Activated CD8-positive, alpha-beta memory T cell treated with anti-CD3 and anti-CD28 coated beads, Interleukin-2, amount 10 ng/mL, durations not matched to agents 7 days and 5 days (primary cell): ENCODE measurements around the gene LRCH4. TPM values are rescaled to one million over a fixed set of nuclear protein-coding genes. Genes with fewer than 3 reads are reported as not detected.
"Not testable (repeated sequence)": the region's sequence is repeated elsewhere in the genome, so short reads cannot be mapped to it uniquely, and the experiment has no call there.

Experiments
- ATAC-seq: fragments of 150-1000 bp; cut with Tn5 transposase; one replicate; pipeline ENCODE4 v1.10.0; 2021; ENCODE audit warnings: moderate library complexity
- CTCF ChIA-PET: fragments of 350-600 bp; sonication (Branson Sonifier 250); formaldehyde crosslinking; loops from one replicate; lab custom pipeline; 2021; ENCODE audit warnings: antibody characterized with exemption; lab: Charles Lee
- DNase-seq: peaks from one replicate; pipeline ENCODE4 v3.0.0-alpha.2; 2020
- H3K27ac Mint-ChIP-seq: one replicate; pipeline ENCODE4 v1.8.0; 2021; ENCODE audit warnings: mild to moderate bottlenecking, mixed read lengths
- H3K27me3 Mint-ChIP-seq: one replicate; pipeline ENCODE4 v1.8.0; 2021; ENCODE audit warnings: mixed read lengths
- H3K36me3 Mint-ChIP-seq: one replicate; pipeline ENCODE4 v1.8.0; 2021; ENCODE audit warnings: mild to moderate bottlenecking, mixed read lengths
- H3K4me1 Mint-ChIP-seq: one replicate; pipeline ENCODE4 v1.8.0; 2021; ENCODE audit warnings: mixed read lengths
- H3K4me3 Mint-ChIP-seq: one replicate; pipeline ENCODE4 v1.8.0; 2021; ENCODE audit warnings: mild to moderate bottlenecking, moderate library complexity, mixed read lengths
- H3K9me3 Mint-ChIP-seq: one replicate; pipeline ENCODE4 v1.8.0; 2022; ENCODE audit warnings: low read depth, mixed read lengths
- total RNA-seq, 2 experiments: library from RNA; stranded (reverse); gene quantifications; one replicate each; pipeline ENCODE4 v1.2.3, GENCODE V29; 2021

The LRCH4 gene
- total RNA-seq, 2 experiments from 2014 or later, result 155 to 178 TPM

- CTCF ChIA-PET, result interaction anchor here (1.0 to 11.5 kb wide), 11 partner anchors 10 to 98 kb away, joined by 3 to 158 read pairs (median 9); partner anchors contain the start of genes AGFG2, FBXO24, LRCH4 and TSC22D4
- ATAC-seq, result not testable (repeated sequence)
- H3K4me3 Mint-ChIP-seq, result peak overlapping the region; percentile 38
Observed at GRCh38 chr7:100548446-100548845, 37.5 kb downstream of the LRCH4 start.

GRCh38 chr7:100547872-100548271 lies 38.1 kb downstream of the LRCH4 start:
- peak overlapping the region; percentile 95 for H3K27ac Mint-ChIP-seq
- H3K36me3 Mint-ChIP-seq, result peaks cover 26% of the 10 kb centered on the region
- CTCF ChIA-PET, result interaction anchor here (0.9 to 11.5 kb wide), 7 partner anchors 11 to 73 kb away, joined by 3 to 158 read pairs (median 5); partner anchors contain the start of genes FBXO24 and LRCH4
- no peaks in the 10 kb centered on the region for H3K27me3 Mint-ChIP-seq
- ATAC-seq (no peak), DNase-seq (no peak)
- H3K4me3 Mint-ChIP-seq, result peak overlapping the region; percentile 38
- H3K9me3 Mint-ChIP-seq, result no peaks in the 10 kb centered on the region
- H3K4me1 Mint-ChIP-seq, result peaks cover 79% of the 10 kb centered on the region

More at GRCh38 chr7:100548446-100548845, 37.5 kb downstream of the LRCH4 start:
- H3K9me3 Mint-ChIP-seq, H3K27me3 Mint-ChIP-seq, DNase-seq: not testable (repeated sequence)
- Mint-ChIP-seq H3K36me3 (peaks cover 28% of the 10 kb centered on the region), H3K4me1 (peaks cover 75% of the 10 kb centered on the region), H3K27ac (peak overlapping the region; percentile 95)

- H3K9me3 Mint-ChIP-seq, result no peaks in the 10 kb centered on the region
- DNase-seq (no peak), ATAC-seq (peak; percentile 5)
- CTCF ChIA-PET, result interaction anchor here (0.6 to 11.5 kb wide), 12 partner anchors 9 to 597 kb away, joined by 3 to 158 read pairs (median 5); partner anchors contain the start of genes FBXO24, LRCH4 and SLC12A9
- no peaks in the 10 kb centered on the region for H3K27me3 Mint-ChIP-seq
- peaks cover 22% of the 10 kb centered on the region for H3K36me3 Mint-ChIP-seq
- H3K27ac Mint-ChIP-seq, result peak overlapping the region; percentile 95
- H3K4me3 Mint-ChIP-seq, result peak overlapping the region; percentile 99
- peaks cover 83% of the 10 kb centered on the region for H3K4me1 Mint-ChIP-seq
Observed at GRCh38 chr7:100546926-100547800, 38.8 kb downstream of the LRCH4 start.

GRCh38 chr7:100546129-100546925 lies 39.6 kb downstream of the LRCH4 start:
- Mint-ChIP-seq H3K27ac (peak overlapping the region; percentile 95), H3K27me3 (no peaks in the 10 kb centered on the region), H3K36me3 (peaks cover 21% of the 10 kb centered on the region), H3K9me3 (no peaks in the 10 kb centered on the region), H3K4me1 (peaks cover 91% of the 10 kb centered on the region), H3K4me3 (peak overlapping the region; percentile 99)
- peak; percentile 51 for ATAC-seq
- peak; percentile 59 for DNase-seq
- CTCF ChIA-PET, result interaction anchor here (0.6 to 11.5 kb wide), 9 partner anchors 8 to 806 kb away, joined by 3 to 158 read pairs (median 5); partner anchors contain the start of genes FBXO24 and SLC12A9

- peak overlapping the region; percentile 99 for H3K4me3 Mint-ChIP-seq
- no peaks in the 10 kb centered on the region for H3K27me3 Mint-ChIP-seq
- DNase-seq, result peak; percentile 81
- peaks cover 97% of the 10 kb centered on the region for H3K4me1 Mint-ChIP-seq
- H3K36me3 Mint-ChIP-seq, result peaks cover 21% of the 10 kb centered on the region
- H3K27ac Mint-ChIP-seq, result peak overlapping the region; percentile 95
- CTCF ChIA-PET, result interaction anchor here (0.6 to 11.5 kb wide), 12 partner anchors 8 to 807 kb away, joined by 3 to 158 read pairs (median 5); partner anchors contain the start of genes FBXO24 and SLC12A9
- ATAC-seq, result peak; percentile 67
- no peaks in the 10 kb centered on the region for H3K9me3 Mint-ChIP-seq
Observed at GRCh38 chr7:100545360-100546128, 40.4 kb downstream of the LRCH4 start.

- ATAC-seq (no peak), DNase-seq (no peak)
- CTCF ChIA-PET, result interaction anchor here (0.6 to 11.5 kb wide), 9 partner anchors 12 to 88 kb away, joined by 3 to 158 read pairs (median 5); partner anchors contain the start of gene FBXO24
- Mint-ChIP-seq H3K4me3 (peak overlapping the region; percentile 99), H3K4me1 (peaks cover 96% of the 10 kb centered on the region), H3K36me3 (peaks cover 18% of the 10 kb centered on the region), H3K9me3 (no peaks in the 10 kb centered on the region), H3K27me3 (no peaks in the 10 kb centered on the region), H3K27ac (peak overlapping the region; percentile 95)
Observed at GRCh38 chr7:100544967-100545359, 41.0 kb downstream of the LRCH4 start.

- Mint-ChIP-seq H3K27me3 (no peaks in the 10 kb centered on the region), H3K4me3 (peak overlapping the region; percentile 99), H3K36me3 (peaks cover 15% of the 10 kb centered on the region), H3K9me3 (no peaks in the 10 kb centered on the region), H3K27ac (peak overlapping the region; percentile 95), H3K4me1 (peaks cover 93% of the 10 kb centered on the region)
- no peak for DNase-seq
- no peak for ATAC-seq
- CTCF ChIA-PET, result interaction anchor here (1.6 to 11.5 kb wide), 5 partner anchors 14 to 75 kb away, joined by 5 to 158 read pairs (median 18); partner anchors contain the start of gene TSC22D4
Observed at GRCh38 chr7:100544386-100544785, 41.5 kb downstream of the LRCH4 start.

- ATAC-seq (no peak), DNase-seq (no peak)
- H3K4me3 Mint-ChIP-seq, result peak overlapping the region; percentile 99
- H3K36me3 Mint-ChIP-seq, result peaks cover 12% of the 10 kb centered on the region
- H3K4me1 Mint-ChIP-seq, result peaks cover 86% of the 10 kb centered on the region
- H3K27me3 Mint-ChIP-seq, result no peaks in the 10 kb centered on the region
- H3K27ac Mint-ChIP-seq, result peak overlapping the region; percentile 95
- CTCF ChIA-PET, result interaction anchor here (1.7 to 11.5 kb wide), 4 partner anchors 10 to 74 kb away, joined by 3 to 158 read pairs (median 16); partner anchors contain the start of gene TSC22D4
- H3K9me3 Mint-ChIP-seq, result no peaks in the 10 kb centered on the region
Observed at GRCh38 chr7:100543586-100543985, 42.3 kb downstream of the LRCH4 start.

GRCh38 chr7:100541309-100541708 lies 44.6 kb downstream of the LRCH4 start:
- not testable (repeated sequence) for H3K36me3 Mint-ChIP-seq, ATAC-seq, H3K9me3 Mint-ChIP-seq, H3K27me3 Mint-ChIP-seq, DNase-seq
- Mint-ChIP-seq H3K4me1 (peaks cover 69% of the 10 kb centered on the region), H3K27ac (peak overlapping the region; percentile 95), H3K4me3 (peak overlapping the region; percentile 99)
- CTCF ChIA-PET, result interaction anchor here (0.7 to 11.5 kb wide), 9 partner anchors 11 to 98 kb away, joined by 3 to 158 read pairs (median 4); partner anchors contain the start of gene TSC22D4

GRCh38 chr7:100540073-100540723 lies 45.7 kb downstream of the LRCH4 start:
- Mint-ChIP-seq H3K27me3 (no peaks in the 10 kb centered on the region), H3K36me3 (peaks cover 10% of the 10 kb centered on the region), H3K4me1 (peaks cover 59% of the 10 kb centered on the region), H3K9me3 (no peaks in the 10 kb centered on the region), H3K4me3 (peak overlapping the region; percentile 99), H3K27ac (peak overlapping the region; percentile 89)
- ATAC-seq (no peak), DNase-seq (no peak)
- CTCF ChIA-PET, result interaction anchor here (1.5 to 3.4 kb wide), 4 partner anchors 20 to 165 kb away, joined by 4 to 25 read pairs (median 6); partner anchors contain the start of gene POP7

GRCh38 chr7:100539436-100540006 lies 46.4 kb downstream of the LRCH4 start:
- Mint-ChIP-seq H3K4me3 (peak overlapping the region; percentile 99), H3K9me3 (no peaks in the 10 kb centered on the region), H3K27ac (peak overlapping the region; percentile 91), H3K36me3 (peaks cover 10% of the 10 kb centered on the region), H3K4me1 (peaks cover 52% of the 10 kb centered on the region), H3K27me3 (no peaks in the 10 kb centered on the region)
- DNase-seq (peak; percentile 52), ATAC-seq (no peak)
- CTCF ChIA-PET, result interaction anchor here (0.6 to 3.4 kb wide), 12 partner anchors 10 to 166 kb away, joined by 3 to 25 read pairs (median 4); partner anchors contain the start of gene POP7
